Measurements from ENCODE around the gene CDK14.

GRCh38 chr7:90900628-90901356 is 304.7 kb downstream of the CDK14 start:
- TF ChIP-seq, protein P1, sequence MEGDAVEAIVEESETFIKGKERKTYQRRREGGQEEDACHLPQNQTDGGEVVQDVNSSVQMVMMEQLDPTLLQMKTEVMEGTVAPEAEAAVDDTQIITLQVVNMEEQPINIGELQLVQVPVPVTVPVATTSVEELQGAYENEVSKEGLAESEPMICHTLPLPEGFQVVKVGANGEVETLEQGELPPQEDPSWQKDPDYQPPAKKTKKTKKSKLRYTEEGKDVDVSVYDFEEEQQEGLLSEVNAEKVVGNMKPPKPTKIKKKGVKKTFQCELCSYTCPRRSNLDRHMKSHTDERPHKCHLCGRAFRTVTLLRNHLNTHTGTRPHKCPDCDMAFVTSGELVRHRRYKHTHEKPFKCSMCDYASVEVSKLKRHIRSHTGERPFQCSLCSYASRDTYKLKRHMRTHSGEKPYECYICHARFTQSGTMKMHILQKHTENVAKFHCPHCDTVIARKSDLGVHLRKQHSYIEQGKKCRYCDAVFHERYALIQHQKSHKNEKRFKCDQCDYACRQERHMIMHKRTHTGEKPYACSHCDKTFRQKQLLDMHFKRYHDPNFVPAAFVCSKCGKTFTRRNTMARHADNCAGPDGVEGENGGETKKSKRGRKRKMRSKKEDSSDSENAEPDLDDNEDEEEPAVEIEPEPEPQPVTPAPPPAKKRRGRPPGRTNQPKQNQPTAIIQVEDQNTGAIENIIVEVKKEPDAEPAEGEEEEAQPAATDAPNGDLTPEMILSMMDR (IDR thresholded peaks at IDR 0.05), result no peak
- no peak for TF ChIP-seq POLR2A (IDR thresholded peaks at IDR 0.05)
